ENCODE results near the gene RILPL2. TPM values are rescaled to one million over a fixed set of nuclear protein-coding genes. Genes with fewer than 3 reads are reported as not detected.
"Not testable (repeated sequence)": the region's sequence is repeated elsewhere in the genome, so short reads cannot be mapped to it uniquely, and the experiment has no call there.

RILPL2 gene
- total and polyA plus RNA-seq, 12 donors = 1.5 to 3.5 (median 2.1) TPM

- WGBS, 2 donors = 1 to 2% methylated on average over 48 of the region's 48 CpGs
- Histone ChIP-seq H3K36me3 (peaks cover 0 to 23% (median 0%) of the 10 kb centered on the region in 9 donors), H3K4me3 (peak within 1 kb of the TSS; percentile 74 to 97 (median 86)), H3K27me3 (no peaks in the 10 kb centered on the region), H3K9me3 (no peaks in the 10 kb centered on the region), H3K4me1 (peaks cover 0 to 29% (median 15%) of the 10 kb centered on the region in 9 donors), H3K27ac (peak within 1 kb of the TSS; percentile 96 to 100 (median 98))
- ATAC-seq (peak; percentile 80 to 93 (median 91)), DNase-seq (peak; percentile 81 to 86)
- intact Hi-C loops (cut with DNase I) = loop anchor here in 3 of 10 donors (5.0 kb wide), 1 partner anchor 124 kb away; the partner anchor contains the start of gene TMED2 (in 3 of the 3)
- no peak for TF ChIP-seq CTCF (IDR thresholded peaks at IDR 0.05)
Measured at GRCh38 chr12:123457980-123458779, 21.7 kb upstream of the RILPL2 start, which contains the start of gene SNRNP35. TSS of gene SNRNP35 (plus strand) at chr12:123458139. CDS start at chr12:123465541, 7,402 bp downstream.

- Histone ChIP-seq H3K36me3 (no peaks in the 10 kb centered on the region), H3K27me3 (no peaks in the 10 kb centered on the region), H3K27ac (no peak overlapping the region), H3K9me3 (no peaks in the 10 kb centered on the region), H3K4me1 (peaks cover 0 to 9% (median 0%) of the 10 kb centered on the region in 9 donors), H3K4me3 (no peak overlapping the region)
- intact Hi-C loops (cut with DNase I) = no loop called here
- ATAC-seq (no peak), DNase-seq (no peak)
- 57 to 72% methylated on average over 3 of the region's 3 CpGs for WGBS, 2 donors
- no peak for TF ChIP-seq CTCF (IDR thresholded peaks at IDR 0.05)
Measured at GRCh38 chr12:123453165-123453564, 16.7 kb upstream of the RILPL2 start.

GRCh38 chr12:123452276-123452550 lies 15.7 kb upstream of the RILPL2 start:
- 48 to 92% methylated on average over 1 of the region's 1 CpG for WGBS, 2 donors
- H3K36me3 ChIP-seq; ATAC-seq; H3K9me3 ChIP-seq; DNase-seq; intact Hi-C loops (cut with DNase I); H3K4me3 ChIP-seq; H3K4me1 ChIP-seq; H3K27me3 ChIP-seq; H3K27ac ChIP-seq: not testable (repeated sequence)

- DNase-seq (no peak), ATAC-seq (no peak)
- H3K27ac ChIP-seq = no peak overlapping the region
- no peaks in the 10 kb centered on the region for H3K9me3 ChIP-seq
- WGBS, 2 donors = 89 to 95% methylated on average over 9 of the region's 9 CpGs
- no peak overlapping the region for H3K4me3 ChIP-seq
- H3K4me1 ChIP-seq = peaks cover 4 to 19% (median 11%) of the 10 kb centered on the region in 9 donors
- intact Hi-C loops (cut with DNase I) = no loop called here
- TF ChIP-seq CTCF (IDR thresholded peaks at IDR 0.05) = no peak
- no peaks in the 10 kb centered on the region for H3K27me3 ChIP-seq
- H3K36me3 ChIP-seq = no peaks in the 10 kb centered on the region
Measured at GRCh38 chr12:123450636-123451035, 14.2 kb upstream of the RILPL2 start.

GRCh38 chr12:123449856-123450255 lies 13.4 kb upstream of the RILPL2 start:
- Histone ChIP-seq H3K27ac (peak overlapping the region in 1 of 10 donors; percentile 89), H3K9me3 (no peaks in the 10 kb centered on the region), H3K27me3 (no peaks in the 10 kb centered on the region), H3K4me3 (no peak overlapping the region), H3K4me1 (peaks cover 7 to 27% (median 18%) of the 10 kb centered on the region in 9 donors), H3K36me3 (no peaks in the 10 kb centered on the region)
- DNase-seq (no peak), ATAC-seq (no peak)
- intact Hi-C loops (cut with DNase I) = no loop called here
- WGBS, 2 donors = 79 to 83% methylated on average over 4 of the region's 4 CpGs
- no peak for TF ChIP-seq CTCF (IDR thresholded peaks at IDR 0.05)
